COLO829 (cell line): ENCODE data around the gene BTN2A1.
"Not testable (repeated sequence)": the region's sequence is repeated elsewhere in the genome, so short reads cannot be mapped to it uniquely, and the experiment has no call there.

ENCODE experiments used
- DNase-seq: peaks from one replicate; pipeline ENCODE4 v3.0.0; 2012; ENCODE audit warnings: low spot score

Gene BTN2A1

GRCh38 chr6:26432627-26433201 is 25.0 kb upstream of the BTN2A1 start:
- DNase-seq: no peak

- not testable (repeated sequence) for DNase-seq
Measured at GRCh38 chr6:26433680-26434079, 24.1 kb upstream of the BTN2A1 start.

GRCh38 chr6:26436018-26436417 is 21.7 kb upstream of the BTN2A1 start:
- no peak for DNase-seq

DNA sequence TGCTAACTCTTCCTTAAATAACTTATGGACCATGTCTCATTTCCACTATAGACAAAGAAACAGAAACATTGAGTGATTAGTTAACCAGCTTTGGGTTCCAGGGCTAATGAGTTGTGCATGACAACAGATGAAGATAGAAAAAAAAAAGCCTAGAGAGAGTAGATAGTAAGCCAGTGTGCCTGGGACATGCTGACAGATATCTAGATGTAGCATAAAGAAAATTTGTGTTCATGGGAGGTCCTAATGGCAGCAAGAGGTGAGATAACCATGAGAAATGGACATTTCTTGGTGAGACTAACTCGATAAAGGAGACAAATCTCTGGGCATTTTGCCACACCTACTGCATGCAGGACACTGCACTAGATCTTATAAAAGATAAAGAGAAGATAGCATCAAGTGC is 20.2 kb upstream of the BTN2A1 start:
- no peak for DNase-seq

DNA sequence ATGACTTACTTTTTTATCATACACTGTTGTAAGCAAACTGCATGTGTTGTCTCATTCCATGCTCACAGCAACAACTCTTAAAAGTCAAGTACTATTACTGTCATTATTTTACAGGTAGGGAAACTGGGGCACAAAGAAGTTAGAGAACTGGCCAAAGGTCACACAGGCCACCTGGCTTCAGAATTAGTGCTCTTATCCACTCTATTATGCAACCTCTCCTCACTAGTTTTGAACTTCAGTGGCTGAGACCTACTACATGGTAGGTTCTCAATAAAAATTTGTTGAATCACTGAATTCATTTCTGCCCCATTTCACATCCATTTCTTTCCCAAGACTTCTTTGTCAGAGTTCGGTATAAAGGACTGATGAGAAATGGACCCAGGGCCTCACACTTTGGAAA is 19.8 kb upstream of the BTN2A1 start:
- no peak for DNase-seq

DNA sequence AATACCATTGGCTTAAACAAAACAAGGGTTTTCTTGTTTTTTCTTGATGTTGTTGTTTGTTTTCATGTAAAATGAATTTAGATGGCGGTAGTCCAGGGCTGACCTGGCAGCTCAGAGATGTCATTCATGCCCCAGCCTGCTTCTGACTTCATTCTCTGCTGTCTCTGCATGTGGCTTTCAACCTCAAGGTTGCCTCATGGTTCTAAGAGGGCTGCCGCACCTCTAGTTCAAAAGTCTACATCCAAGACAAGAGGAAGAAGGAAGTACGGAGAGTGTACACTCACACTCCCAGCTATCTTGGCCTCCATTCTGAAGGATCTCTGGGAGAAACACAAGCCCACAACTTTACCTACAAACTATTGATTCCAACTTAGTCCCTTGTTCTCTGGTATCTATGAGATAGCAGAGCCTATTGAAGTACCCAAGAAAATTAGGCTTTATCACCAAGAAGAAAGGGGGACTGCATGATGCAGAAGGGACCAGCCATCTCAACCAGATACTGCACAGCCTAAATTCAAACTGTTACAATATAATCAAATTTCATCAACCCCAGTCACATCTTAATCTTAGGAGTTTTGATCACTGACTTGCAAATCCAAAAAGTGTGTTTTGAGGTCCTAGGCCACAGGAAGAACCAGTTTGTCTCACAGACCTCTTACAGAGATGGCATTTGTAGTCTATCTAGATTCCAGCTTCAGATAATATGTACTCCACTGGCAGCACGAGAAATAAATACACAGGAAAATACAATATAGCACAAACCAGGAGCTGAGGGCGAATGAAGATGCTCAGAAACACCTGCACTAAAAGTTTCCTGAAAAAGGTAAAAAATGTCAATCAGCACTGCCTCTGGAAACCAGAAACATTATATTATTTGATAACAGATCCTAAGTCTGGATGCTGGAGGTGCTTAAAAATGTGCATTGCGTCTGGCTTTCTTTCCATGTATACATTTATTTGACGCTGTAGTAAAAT is 18.3 kb upstream of the BTN2A1 start:
- no peak for DNase-seq

- DNase-seq: no peak
Measured at GRCh38 chr6:26440977-26441358, 16.8 kb upstream of the BTN2A1 start.

DNA sequence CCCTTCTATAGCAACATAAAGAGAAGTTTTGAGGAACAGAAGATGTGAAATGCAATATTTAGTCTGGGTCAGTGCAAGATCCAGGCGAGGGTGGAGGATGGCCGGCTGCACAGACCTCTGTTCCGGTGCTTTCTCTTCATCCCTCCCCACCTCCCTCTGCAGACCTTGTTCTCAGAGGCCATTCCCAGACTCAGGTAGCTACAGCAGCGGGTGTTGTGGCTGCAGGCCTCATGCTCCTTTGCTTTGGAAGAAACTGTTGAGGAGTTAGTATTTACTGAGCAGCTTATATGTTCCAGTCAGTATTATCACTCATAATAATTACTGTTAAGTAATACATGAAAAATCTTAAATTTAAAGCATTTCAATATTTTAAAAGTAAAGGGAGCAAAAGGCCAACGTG is 15.8 kb upstream of the BTN2A1 start:
- no peak for DNase-seq

- no peak for DNase-seq
Measured at GRCh38 chr6:26445934-26446667, 11.7 kb upstream of the BTN2A1 start.

DNA sequence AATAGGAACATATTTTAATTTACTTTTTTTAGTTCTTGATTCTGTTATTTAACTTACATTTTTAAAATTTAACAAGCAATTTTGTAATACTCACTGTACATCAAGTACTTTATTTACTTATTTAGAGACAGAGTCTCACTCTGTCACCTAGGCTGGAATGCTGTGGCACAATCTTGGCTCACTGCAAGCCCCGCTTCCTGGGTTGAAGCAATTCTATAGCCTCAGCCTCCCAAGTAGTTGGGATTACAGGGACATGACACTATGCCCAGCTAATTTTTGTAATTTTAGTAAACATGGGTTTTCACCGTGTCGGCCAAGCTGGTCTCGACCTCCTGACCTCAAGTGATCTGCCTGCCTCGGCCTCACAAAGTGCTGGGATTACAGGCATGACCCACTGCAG is 10.5 kb upstream of the BTN2A1 start:
- DNase-seq: no peak

GRCh38 chr6:26450240-26450639 is 7.5 kb upstream of the BTN2A1 start:
- no peak for DNase-seq

- DNase-seq: no peak
Measured at GRCh38 chr6:26452631-26453235, 5.0 kb upstream of the BTN2A1 start.

DNA sequence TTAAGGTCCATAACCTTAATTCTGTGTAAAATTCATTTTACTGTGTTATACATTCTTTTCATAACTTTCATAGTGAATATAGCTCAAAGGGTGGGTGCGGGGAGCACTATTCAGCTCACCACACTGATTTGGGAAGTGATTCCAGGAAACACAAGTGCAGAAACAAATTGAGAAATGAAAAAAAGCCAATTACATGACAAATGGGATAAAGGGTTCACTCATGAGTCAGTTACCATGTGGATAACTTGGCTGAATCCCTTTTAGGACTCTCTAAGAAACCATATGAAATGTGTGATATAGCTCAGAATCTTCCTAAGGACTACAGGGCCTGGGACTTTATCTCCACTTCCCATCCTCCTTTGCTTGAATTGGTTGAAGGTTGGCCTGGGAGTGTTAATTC is 3.1 kb upstream of the BTN2A1 start:
- DNase-seq: no peak

DNA sequence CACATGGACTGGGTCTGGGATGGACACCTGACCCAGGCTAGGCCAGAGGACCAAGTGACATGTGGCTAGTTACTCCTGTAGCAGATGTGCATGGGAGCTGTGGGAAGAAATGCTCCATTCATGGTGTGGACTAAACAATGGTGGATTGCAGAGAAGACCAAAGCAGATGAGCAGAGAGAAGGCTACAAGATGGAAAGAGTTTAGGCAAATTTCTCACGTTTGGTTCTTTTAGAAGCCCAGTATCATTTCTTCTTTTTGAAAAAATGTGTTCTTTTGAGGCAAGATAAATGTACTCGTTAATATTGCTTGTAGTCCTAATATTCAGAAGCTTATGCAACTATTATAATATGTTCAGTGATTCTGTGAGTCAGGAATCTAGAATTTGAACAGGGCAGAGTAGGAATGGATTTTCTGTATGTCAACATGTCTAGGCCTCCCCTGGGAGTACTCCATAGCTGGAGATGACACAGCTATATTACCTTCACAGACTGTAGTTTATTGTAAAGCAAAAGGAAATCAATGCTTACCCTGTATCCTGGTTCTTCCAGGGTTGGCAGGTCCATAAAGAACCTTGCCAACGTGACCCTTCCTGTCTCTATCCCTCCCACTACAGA is 2.3 kb upstream of the BTN2A1 start:
- no peak for DNase-seq

DNA sequence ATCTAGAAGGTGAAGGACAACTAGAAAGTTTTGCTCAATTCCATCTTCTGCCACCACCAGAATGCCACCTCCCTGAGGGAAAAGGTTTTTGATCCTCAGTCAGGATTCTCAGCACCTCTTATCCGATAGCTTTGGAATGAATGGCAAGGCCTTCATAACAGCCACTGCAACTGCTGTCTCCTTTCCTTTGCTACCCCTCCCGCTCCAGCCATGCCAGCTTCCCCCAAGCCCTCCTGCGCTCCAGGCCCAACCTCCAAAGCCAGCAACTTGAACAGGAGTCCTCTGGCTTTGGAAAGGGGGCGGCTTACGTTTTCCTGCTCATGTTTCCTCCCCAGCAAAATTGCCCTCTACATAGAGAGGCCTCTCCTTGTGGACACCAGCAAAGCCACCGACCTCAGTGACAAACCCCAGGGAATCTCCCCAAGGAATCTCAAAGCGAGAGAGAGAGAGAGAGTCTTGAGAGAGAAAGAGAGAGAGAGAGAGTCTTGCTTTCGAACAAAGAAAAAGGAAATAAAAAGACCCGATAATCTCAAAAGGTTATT is 420 bp upstream of the BTN2A1 start:
- DNase-seq: no peak

DNA sequence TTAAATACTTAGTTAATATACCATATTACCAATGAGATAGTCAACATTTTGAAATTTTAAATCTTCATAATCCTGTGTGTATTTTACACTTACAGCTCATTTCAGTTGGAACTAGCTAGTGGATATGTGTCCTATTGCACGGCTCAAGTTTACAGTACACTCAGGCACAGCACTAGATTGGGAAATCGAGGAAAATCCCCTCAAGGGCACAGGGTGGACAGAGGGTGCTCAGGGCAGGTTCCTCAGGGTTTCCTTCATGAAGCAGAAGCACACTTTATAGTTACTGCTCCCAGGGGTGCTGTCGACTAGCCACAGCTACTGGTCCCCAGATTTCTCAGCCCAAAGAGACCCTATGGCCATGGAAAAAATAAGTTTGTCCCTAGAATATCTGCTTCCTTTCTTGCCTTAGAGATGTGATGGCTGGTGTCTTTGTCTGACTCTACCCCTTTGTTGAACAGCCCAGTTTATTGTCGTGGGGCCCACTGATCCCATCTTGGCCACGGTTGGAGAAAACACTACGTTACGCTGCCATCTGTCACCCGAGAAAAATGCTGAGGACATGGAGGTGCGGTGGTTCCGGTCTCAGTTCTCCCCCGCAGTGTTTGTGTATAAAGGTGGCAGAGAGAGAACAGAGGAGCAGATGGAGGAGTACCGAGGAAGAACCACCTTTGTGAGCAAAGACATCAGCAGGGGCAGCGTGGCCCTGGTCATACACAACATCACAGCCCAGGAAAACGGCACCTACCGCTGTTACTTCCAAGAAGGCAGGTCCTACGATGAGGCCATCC is 1.5 kb downstream of the BTN2A1 start:
- no peak for DNase-seq

DNA sequence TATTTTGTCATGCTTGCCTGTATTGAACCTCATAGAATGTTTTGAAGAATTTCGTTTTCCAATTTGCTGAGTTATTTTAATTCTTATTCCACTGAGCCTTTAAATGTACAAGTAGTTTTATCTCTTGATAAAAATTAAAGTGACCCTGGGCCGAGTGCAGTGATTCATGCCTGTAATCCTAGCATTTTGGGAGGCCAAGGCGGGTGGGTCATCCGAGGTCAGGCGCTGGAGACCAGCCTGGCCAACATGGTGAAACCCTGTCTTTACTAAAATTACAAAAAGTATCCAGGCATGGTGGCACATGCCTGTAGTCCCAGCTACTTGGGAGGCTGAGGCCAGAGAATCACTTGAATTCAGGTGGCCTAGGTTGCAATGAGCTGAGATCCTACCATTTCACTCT is 3.6 kb downstream of the BTN2A1 start:
- DNase-seq: not testable (repeated sequence)

- DNase-seq: no peak
Measured at GRCh38 chr6:26464014-26464413, 6.3 kb downstream of the BTN2A1 start.

DNA sequence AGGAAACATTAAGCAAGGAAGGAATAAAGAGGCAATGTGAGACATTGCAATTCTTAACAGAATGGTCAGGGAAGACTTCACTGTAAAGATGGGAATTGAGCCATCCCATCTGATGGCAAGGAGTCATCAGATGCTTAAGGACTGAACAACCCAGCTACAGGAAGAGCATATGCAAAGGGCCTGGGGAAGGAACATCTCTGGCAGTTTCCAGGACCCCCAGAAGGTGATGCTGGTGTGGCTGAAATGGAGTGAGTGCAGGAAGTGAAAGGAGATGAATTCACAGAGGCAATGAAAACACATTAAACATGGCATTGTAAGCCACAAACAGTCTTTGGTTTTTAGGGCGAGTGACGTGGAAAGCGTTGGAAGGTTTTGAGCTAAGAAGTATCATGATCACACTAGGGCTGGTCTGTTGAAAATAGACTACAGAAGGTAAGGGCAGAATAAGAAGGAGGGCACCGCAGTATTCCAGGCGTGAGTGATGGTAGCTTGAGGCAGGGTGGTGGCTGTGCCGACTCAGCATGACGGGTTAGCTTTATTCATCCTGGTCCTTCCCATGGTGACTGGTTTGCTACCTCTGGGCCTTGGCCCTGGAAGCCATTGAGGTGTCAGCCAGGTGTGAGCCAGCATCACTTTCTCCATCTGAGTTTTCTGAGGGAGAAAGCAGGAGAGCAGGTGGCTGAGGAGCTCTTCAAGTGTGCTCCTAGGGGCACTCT is 6.8 kb downstream of the BTN2A1 start:
- DNase-seq: no peak

DNA sequence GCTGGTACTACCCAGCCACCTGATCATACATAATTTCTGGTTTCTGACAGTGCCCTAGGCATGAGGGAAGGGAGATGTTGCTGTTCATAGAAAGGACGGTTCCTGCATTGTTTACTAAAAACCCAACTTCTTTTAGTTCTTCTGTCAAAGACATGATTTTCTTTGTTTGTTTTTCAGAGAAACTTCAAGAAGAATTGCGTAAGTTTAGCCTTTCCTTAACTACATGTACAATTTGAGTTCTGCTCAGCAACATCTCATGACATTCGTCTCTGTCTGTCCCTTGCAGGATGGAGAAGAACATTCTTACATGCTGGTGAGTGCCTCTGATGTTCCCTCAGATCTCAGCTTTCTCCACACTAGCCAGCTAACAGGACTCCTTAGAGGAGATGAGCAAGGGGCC is 8.0 kb downstream of the BTN2A1 start:
- DNase-seq: no peak
